Stimulated activated naive CD8-positive, alpha-beta T cell treated with anti-CD3 and anti-CD28 coated beads, Interleukin-15, amount 100 ng/mL, for 72 hours (primary cell): ENCODE data around the gene DNAJC1.

Experiments used
- ATAC-seq: fragments of 150-1000 bp; cut with Tn5 transposase; 2 replicates; pipeline ENCODE4 v1.10.0; 2021; ENCODE audit warnings: mild to moderate bottlenecking, moderate library complexity
- DNase-seq, 2 donors: peaks; one replicate each; pipeline ENCODE4 v3.0.0; 2021 to 2022
- H3K27ac Mint-ChIP-seq, 2 donors: one replicate each; pipeline ENCODE4 v1.8.0; 2022; ENCODE audit warnings: mild to moderate bottlenecking in 2 of 2, mixed read lengths in 2 of 2, moderate library complexity in 2 of 2
- H3K27me3 Mint-ChIP-seq: one replicate; pipeline ENCODE4 v1.8.0; 2022; ENCODE audit warnings: mixed read lengths
- H3K4me1 Mint-ChIP-seq: one replicate; pipeline ENCODE4 v1.8.0; 2022; ENCODE audit warnings: mild to moderate bottlenecking, mixed read lengths
- H3K4me3 Mint-ChIP-seq, 2 donors: one replicate each; pipeline ENCODE4 v1.8.0; 2022; ENCODE audit warnings: mild to moderate bottlenecking in 2 of 2, mixed read lengths in 2 of 2, moderate library complexity in 1 of 2
- H3K9me3 Mint-ChIP-seq, 2 donors: one replicate each; pipeline ENCODE4 v1.8.0; 2022; ENCODE audit warnings: mixed read lengths in 2 of 2

Gene DNAJC1

GRCh38 chr10:21981118-21981517 lies 22.4 kb downstream of the DNAJC1 start:
- no peaks in the 10 kb centered on the region for H3K4me1 Mint-ChIP-seq
- H3K27ac Mint-ChIP-seq, result no peak overlapping the region
- H3K4me3 Mint-ChIP-seq, result no peak overlapping the region
- no peak for DNase-seq
- H3K27me3 Mint-ChIP-seq, result no peaks in the 10 kb centered on the region
- no peaks in the 10 kb centered on the region for H3K9me3 Mint-ChIP-seq
- ATAC-seq, result no peak

DNA sequence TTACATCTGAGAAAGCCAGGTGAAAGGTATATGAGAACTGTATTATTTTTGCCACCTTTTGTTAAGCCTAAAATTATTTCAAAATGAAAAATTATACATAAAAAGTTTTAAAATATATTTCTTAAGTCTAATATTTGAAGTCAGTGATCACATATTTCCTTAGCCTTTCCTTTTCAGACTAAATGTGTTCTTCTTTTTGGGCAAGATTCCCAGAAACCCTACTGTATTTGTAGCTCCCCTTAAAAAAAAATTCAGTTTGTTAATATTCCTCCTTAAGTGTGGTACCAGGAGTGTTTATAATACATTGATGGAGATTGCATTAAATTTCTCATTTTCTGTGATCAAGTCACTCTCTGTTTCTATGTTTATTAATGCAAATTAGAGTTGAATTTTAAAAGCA lies 22.8 kb downstream of the DNAJC1 start:
- no peaks in the 10 kb centered on the region for H3K27me3 Mint-ChIP-seq
- H3K9me3 Mint-ChIP-seq, result no peaks in the 10 kb centered on the region

GRCh38 chr10:21978191-21978862 lies 25.2 kb downstream of the DNAJC1 start:
- Mint-ChIP-seq H3K27me3 (no peaks in the 10 kb centered on the region), H3K4me1 (peaks cover 3% of the 10 kb centered on the region), H3K27ac (peak overlapping the region in 1 of 2 donors; percentile 50), H3K4me3 (no peak overlapping the region), H3K9me3 (no peaks in the 10 kb centered on the region)
- ATAC-seq (no peak), DNase-seq (no peak)

More for the DNA sequence above, 22.8 kb downstream of the DNAJC1 start:
- ATAC-seq (no peak), DNase-seq (no peak)
- H3K4me1 Mint-ChIP-seq, result no peaks in the 10 kb centered on the region
- H3K27ac Mint-ChIP-seq, result no peak overlapping the region
- no peak overlapping the region for H3K4me3 Mint-ChIP-seq

DNA sequence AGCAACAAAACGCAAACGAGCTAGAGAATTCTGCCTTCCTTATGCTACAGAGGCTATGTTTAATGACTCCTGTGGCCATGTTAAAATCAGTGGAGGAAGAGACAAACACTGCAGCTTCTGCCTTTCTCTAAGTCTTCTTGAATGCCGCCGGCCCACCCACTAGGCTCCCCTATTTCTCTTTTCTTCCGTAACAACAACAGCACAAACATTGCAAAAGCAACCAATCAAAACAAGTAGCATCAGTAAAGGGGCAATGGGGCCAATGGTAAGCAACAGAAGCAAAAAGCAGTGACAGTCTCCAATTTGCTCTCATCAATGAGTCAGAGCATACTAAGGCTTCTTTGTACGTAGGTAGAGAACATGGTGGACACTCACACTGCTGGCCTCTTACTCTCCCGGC lies 26.8 kb downstream of the DNAJC1 start:
- no peaks in the 10 kb centered on the region for H3K27me3 Mint-ChIP-seq
- no peak for ATAC-seq

DNA sequence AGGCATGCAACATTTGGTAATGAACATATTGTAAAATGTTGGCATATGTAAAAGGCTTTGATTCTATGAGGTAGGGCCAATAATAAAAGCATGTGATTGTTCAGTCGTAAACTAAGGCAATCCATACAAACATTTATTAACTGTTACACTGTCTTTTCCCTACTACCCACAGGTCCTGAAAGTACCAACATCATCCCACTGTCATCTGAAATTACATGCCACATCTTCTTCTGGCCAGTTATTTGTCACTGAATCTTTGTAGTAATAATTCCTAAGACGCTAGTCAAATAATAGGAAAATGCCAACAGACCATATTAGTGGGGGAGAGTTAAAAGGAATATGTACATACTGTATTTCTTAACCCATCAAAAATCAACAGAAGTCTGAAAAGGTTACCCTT lies 27.2 kb downstream of the DNAJC1 start:
- Mint-ChIP-seq H3K27me3 (no peaks in the 10 kb centered on the region), H3K9me3 (no peaks in the 10 kb centered on the region), H3K4me3 (no peak overlapping the region), H3K4me1 (peaks cover 6% of the 10 kb centered on the region), H3K27ac (no peak overlapping the region)
- ATAC-seq (no peak), DNase-seq (no peak)

More for the DNA sequence above, 26.8 kb downstream of the DNAJC1 start:
- no peak for DNase-seq
- Mint-ChIP-seq H3K4me3 (no peak overlapping the region), H3K9me3 (no peaks in the 10 kb centered on the region), H3K27ac (no peak overlapping the region), H3K4me1 (peaks cover 6% of the 10 kb centered on the region)

DNA sequence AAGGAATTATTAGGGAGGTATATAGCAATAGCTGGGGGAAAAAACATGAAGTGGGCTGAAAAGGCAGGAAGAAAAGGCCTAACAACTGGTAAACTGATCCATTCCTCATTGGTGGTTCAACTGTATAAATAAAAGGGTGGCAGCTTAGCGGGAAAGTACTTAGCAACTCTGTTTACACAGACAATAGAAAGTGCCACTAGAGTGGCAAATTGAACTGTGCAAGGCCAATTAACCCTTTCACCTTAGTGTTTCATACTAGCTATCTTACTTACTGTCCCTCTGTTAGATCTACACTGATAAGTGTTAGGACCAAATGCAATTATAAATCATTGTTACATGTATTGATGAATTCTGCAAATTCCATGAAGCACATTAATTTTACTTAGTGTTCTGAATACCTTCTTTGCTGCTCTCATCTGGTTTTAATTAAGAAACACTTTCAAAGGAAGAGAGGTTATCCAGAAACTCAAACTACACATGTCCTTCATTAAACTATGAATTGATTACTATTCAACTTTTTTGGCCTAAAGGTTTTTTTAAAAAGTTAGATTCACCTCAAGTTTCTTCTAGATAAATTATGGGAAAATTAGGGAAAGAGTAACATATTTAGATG lies 28.0 kb downstream of the DNAJC1 start:
- ATAC-seq (no peak), DNase-seq (no peak)
- Mint-ChIP-seq H3K4me3 (no peak overlapping the region), H3K27ac (no peak overlapping the region), H3K27me3 (no peaks in the 10 kb centered on the region), H3K9me3 (no peaks in the 10 kb centered on the region), H3K4me1 (peaks cover 6% of the 10 kb centered on the region)

DNA sequence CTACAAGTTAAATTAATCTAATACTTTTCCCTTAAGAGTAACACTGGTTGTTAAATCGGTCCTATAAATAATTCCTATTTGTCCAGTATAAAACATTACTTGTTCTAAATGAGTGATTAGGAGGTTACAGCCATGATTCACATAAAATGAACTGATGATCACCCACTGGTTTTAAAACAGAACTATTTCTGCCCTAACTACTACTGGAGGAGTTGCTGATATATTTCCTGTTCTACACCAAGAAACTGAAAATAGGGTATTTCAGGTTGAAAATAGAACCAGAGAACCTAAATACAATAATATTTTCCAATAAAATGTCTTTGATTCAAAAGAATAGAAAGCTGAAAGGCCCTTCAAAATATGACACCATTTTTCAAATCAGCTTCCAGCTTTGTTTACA lies 30.9 kb downstream of the DNAJC1 start:
- Mint-ChIP-seq H3K4me1 (peaks cover 6% of the 10 kb centered on the region), H3K4me3 (no peak overlapping the region), H3K27me3 (no peaks in the 10 kb centered on the region), H3K9me3 (no peaks in the 10 kb centered on the region), H3K27ac (no peak overlapping the region)
- DNase-seq (no peak), ATAC-seq (no peak)

DNA sequence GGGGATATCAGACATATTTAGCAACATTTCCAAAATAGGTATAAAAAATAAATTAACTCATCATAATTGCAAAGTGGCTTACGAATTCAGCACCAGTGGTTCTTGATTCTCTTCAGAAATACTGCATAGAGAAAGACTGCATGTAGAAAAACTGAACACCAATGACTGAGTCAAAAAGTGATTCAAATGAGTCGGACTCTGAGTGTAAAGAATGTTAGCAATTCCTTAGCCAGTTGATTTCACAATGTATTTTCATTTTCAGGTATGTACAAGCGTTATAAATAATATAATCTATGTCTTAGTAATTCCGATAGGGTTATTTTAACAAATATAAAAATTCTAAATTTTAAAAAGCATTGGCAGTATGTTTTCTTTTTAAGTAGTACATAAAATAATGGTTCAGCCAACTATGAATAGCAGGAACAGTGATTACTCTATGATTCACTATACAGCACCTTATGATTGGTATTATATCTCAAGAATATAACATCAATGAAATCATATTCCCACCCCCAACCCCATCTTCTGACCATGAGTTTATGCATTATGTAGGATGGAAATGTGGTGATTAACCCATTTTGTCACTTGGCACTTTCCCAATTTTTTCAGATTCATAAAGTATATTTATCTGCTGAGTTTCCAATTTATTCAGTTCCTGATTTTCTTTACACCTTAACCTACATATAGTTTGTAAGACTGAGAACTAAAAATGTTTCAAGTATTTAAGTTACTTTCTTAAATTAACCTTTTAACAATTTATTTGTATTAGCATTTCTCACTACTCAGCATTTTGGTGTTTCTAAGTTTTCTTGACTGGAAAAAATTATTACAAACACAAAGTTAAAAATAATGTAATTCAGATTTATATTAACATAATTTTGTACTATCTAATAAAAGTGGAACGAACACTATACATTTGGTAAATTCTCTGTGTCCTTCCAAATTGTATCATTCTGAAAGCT lies 33.9 kb downstream of the DNAJC1 start:
- H3K4me3 Mint-ChIP-seq, result no peak overlapping the region
- H3K4me1 Mint-ChIP-seq, result peaks cover 6% of the 10 kb centered on the region
- peaks cover 5 to 7% of the 10 kb centered on the region in 2 donors for H3K9me3 Mint-ChIP-seq
- H3K27ac Mint-ChIP-seq, result no peak overlapping the region
- no peak for ATAC-seq
- H3K27me3 Mint-ChIP-seq, result no peaks in the 10 kb centered on the region
- no peak for DNase-seq

DNA sequence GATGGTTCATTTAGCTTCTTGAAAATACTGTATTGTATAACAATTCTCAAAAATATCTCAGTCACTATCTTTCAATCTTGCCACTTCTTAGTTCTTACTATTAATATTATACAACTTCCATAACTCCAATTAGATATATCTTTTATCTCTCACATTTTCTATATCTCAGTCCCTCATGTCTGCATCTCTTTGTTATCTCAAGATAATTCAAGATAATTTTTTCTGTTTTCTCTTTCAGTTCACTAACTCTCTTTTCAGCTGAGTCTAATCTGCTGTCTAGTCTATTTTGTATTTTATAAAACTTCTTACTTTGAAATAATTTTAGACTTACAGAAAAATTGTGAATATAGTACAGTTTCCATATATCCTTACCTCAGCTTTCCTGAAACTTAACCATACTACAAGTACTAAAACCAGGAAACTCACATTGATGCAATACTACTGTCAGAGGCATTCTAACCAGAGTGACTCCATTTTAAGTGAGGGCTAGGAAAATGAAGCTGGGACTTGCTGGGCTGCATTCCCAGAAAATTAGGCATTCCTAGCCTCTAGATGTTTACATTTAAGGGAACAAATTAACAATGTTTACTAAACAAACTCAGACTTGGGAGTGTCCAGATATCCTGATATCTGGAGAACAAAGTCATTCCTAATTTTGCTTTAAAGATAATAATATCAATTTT lies 38.4 kb downstream of the DNAJC1 start:
- DNase-seq, result no peak
- Mint-ChIP-seq H3K4me1 (peaks cover 6% of the 10 kb centered on the region), H3K4me3 (no peak overlapping the region), H3K27ac (no peak overlapping the region), H3K27me3 (no peaks in the 10 kb centered on the region), H3K9me3 (peaks cover 5 to 7% of the 10 kb centered on the region in 2 donors)
- no peak for ATAC-seq

DNA sequence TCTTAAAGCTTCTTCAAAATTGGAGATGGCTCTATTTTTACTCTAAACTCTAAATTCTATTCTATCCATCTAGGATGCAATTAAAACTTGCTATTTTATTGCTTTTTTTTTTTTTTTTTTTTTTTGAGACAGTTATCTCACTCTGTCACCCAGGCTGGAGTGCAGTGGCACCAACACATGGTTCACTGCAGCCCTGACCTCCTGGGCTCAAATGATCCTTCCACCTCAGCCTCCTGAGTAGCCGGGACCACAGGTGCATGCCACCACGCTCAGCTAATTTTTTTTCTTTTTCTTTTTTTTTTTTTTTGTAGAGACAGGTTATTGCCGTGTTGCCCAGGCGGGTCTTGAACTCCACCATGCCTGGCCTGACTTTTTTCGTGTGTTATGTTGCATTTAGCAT lies 41.2 kb downstream of the DNAJC1 start:
- peaks cover 6% of the 10 kb centered on the region for H3K4me1 Mint-ChIP-seq
- ATAC-seq (no peak), DNase-seq (no peak)
- H3K27me3 Mint-ChIP-seq, result no peaks in the 10 kb centered on the region
- H3K9me3 Mint-ChIP-seq, result peaks cover 4 to 7% of the 10 kb centered on the region in 2 donors
- H3K4me3 Mint-ChIP-seq, result no peak overlapping the region
- H3K27ac Mint-ChIP-seq, result no peak overlapping the region

DNA sequence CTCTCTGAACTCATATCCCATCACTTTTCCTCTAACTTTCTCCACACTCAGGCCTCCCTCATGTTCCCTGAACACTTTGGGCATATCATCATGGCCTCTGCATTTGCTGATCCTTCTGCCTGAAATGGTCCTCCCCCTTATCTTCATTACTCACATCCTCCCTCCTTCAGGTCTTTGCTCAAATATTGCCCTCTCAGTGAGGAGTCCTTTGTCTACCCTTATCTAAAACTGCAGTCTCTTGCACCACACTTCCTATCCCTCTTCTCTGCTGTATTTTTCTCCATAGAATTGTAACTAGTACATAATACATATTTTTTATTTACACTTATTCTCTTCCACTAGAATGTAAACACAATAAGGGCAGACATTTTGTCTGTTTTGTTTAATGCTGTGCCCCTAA lies 41.7 kb downstream of the DNAJC1 start:
- H3K27ac Mint-ChIP-seq, result no peak overlapping the region
- peaks cover 6% of the 10 kb centered on the region for H3K4me1 Mint-ChIP-seq
- no peak overlapping the region for H3K4me3 Mint-ChIP-seq
- H3K27me3 Mint-ChIP-seq, result no peaks in the 10 kb centered on the region
- peaks cover 0 to 7% of the 10 kb centered on the region in 2 donors for H3K9me3 Mint-ChIP-seq
- ATAC-seq (no peak), DNase-seq (no peak)

- peaks cover 6% of the 10 kb centered on the region for H3K4me1 Mint-ChIP-seq
- no peak overlapping the region for H3K27ac Mint-ChIP-seq
- H3K4me3 Mint-ChIP-seq, result no peak overlapping the region
- H3K9me3 Mint-ChIP-seq, result no peaks in the 10 kb centered on the region
- DNase-seq (no peak), ATAC-seq (no peak)
- H3K27me3 Mint-ChIP-seq, result no peaks in the 10 kb centered on the region
Observed at GRCh38 chr10:21959998-21960397, 43.5 kb downstream of the DNAJC1 start.

DNA sequence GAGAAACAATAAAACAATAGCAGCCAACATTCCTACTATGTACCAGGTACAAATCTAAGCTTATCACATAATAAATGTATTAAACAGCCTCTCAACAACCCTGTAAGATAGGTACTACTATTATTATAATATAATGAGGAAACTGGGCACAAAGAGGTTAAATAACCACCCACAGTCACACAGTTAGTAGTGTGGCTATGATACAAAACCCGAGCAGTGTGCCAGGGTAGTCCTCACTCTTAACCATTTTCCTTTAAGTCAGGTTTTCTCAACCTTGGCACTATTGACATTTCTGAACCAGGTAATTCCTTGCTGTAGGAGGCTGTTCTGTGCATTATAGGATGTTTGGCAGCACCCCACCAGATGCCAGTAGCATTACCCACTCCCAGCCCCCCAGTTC lies 48.8 kb downstream of the DNAJC1 start:
- no peak overlapping the region for H3K27ac Mint-ChIP-seq
- H3K9me3 Mint-ChIP-seq, result no peaks in the 10 kb centered on the region
- H3K4me1 Mint-ChIP-seq, result peaks cover 7% of the 10 kb centered on the region
- no peaks in the 10 kb centered on the region for H3K27me3 Mint-ChIP-seq
- H3K4me3 Mint-ChIP-seq, result no peak overlapping the region
- ATAC-seq (no peak), DNase-seq (no peak)

DNA sequence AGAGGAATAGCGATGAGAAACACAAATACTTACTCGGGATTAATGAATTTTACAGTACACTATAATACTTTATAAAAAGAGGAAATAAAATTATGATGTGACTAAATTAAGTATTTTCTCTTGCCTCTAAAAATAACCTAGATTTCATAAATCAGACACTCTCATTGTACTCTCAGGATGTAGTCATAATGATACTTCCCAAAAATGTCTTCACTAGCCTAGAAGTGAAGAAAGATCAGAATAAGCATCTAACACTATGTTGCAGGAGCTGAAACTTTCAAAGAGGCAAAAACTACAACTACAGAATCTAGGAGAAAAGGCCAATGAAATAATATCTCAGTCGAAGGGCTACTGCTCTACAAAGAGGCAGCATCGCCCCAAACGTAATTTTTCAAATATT lies 49.4 kb downstream of the DNAJC1 start:
- no peak for ATAC-seq
- H3K27me3 Mint-ChIP-seq, result no peaks in the 10 kb centered on the region
- no peaks in the 10 kb centered on the region for H3K9me3 Mint-ChIP-seq
- H3K4me1 Mint-ChIP-seq, result peaks cover 7% of the 10 kb centered on the region
- no peak overlapping the region for H3K4me3 Mint-ChIP-seq
- H3K27ac Mint-ChIP-seq, result no peak overlapping the region
- DNase-seq, result no peak

DNA sequence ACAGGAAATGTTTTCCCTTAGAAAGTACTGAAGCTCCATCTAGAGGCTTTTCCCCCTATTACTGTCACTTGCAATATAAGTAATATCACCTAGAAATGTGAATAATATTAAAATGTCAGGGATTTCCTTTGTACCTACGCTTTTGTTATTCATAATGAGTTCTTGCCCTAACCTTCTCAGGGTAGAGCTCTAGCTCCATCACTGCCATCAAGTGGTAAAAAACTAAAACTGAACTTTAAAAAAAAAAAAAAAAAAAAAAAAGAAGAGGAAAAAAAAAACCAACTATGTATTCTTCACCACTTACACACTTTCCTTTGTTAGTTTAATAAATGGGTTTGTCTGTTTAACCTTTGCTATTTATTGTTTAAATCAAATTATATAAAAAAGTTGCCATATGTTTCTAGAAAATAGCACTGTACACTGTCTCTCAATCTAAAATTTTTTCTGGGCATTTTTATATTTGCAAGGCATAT lies 49.9 kb downstream of the DNAJC1 start:
- ATAC-seq (peak; percentile 94), DNase-seq (no peak)
- Mint-ChIP-seq H3K27ac (no peak overlapping the region), H3K4me3 (no peak overlapping the region), H3K4me1 (peaks cover 7% of the 10 kb centered on the region), H3K9me3 (no peaks in the 10 kb centered on the region), H3K27me3 (no peaks in the 10 kb centered on the region)
